ENCODE measurements around the gene PRR15.

The PRR15 gene

DNA sequence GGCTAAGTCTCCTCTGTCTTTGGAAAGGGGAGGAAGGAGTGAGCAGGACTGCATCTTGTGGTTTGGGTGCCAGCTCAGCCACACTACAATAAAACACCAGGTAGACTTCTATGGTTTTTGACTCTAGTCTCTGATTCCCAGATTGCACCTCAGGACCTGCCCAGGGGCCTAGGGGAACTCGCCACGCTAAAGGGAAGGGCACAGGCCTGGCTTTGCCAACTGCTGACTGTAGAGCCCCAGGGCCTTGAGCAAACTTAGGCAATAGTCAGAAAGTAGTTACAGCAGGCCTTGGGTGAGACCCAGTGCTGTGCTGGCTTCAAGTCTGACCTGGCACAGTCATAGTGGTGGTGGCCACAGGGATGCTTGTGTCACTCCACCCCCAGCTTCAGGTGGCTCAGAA is 24.2 kb upstream of the PRR15 start:
- no peak overlapping the region for H3K4me3 ChIP-seq (ENCODE audit: low read depth, low read length)

DNA sequence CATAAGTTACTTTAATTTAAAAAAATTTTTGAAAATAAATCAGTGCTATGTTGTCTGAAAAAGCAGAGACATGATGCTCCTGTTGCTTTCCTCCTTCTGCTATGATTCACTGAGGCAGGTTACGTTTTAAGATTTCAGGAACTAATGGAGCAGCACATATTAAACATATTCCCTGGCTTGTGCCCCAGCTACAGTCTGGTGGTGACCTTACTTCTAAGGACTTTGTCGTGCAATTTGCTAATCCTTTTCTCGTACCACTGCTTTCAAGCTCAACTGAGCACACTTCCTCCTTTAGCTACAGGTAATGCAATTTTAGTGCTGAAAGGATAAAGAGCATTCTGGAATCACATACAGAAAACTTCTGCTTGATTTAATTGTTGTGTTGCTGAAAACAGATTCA is 16.2 kb upstream of the PRR15 start:
- H3K4me3 ChIP-seq (ENCODE audit: low read depth, low read length) = no peak overlapping the region
- TF ChIP-seq, protein P1, sequence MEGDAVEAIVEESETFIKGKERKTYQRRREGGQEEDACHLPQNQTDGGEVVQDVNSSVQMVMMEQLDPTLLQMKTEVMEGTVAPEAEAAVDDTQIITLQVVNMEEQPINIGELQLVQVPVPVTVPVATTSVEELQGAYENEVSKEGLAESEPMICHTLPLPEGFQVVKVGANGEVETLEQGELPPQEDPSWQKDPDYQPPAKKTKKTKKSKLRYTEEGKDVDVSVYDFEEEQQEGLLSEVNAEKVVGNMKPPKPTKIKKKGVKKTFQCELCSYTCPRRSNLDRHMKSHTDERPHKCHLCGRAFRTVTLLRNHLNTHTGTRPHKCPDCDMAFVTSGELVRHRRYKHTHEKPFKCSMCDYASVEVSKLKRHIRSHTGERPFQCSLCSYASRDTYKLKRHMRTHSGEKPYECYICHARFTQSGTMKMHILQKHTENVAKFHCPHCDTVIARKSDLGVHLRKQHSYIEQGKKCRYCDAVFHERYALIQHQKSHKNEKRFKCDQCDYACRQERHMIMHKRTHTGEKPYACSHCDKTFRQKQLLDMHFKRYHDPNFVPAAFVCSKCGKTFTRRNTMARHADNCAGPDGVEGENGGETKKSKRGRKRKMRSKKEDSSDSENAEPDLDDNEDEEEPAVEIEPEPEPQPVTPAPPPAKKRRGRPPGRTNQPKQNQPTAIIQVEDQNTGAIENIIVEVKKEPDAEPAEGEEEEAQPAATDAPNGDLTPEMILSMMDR (IDR thresholded peaks at IDR 0.05; ENCODE audit: borderline replicate concordance, insufficient read depth, low read depth, low read length) = no peak

More for the DNA sequence above, 24.2 kb upstream of the PRR15 start:
- TF ChIP-seq, protein P1 (IDR thresholded peaks at IDR 0.05; ENCODE audit: borderline replicate concordance, insufficient read depth, low read depth, low read length) = no peak

DNA sequence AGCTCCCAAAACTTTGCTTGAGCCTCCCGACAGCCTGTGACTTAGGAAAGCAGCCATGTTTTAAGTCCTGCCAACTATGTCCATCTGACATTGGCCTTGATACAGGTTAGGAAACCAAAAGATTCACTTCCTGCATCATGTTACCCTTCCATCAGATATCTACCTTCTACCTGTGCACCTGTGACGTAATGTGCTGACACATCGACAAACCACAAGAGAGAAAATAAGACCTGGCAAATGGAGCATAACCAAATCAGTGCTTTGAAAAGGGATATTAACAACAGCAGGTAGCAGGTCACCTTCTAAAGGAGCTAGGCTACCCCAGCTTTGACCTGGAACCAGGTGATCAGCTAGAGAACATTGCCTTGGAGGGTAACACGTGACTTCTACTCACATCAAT is 14.8 kb upstream of the PRR15 start:
- H3K4me3 ChIP-seq (ENCODE audit: low read depth, low read length) = no peak overlapping the region
- TF ChIP-seq, protein P1 (IDR thresholded peaks at IDR 0.05; ENCODE audit: borderline replicate concordance, insufficient read depth, low read depth, low read length) = no peak

DNA sequence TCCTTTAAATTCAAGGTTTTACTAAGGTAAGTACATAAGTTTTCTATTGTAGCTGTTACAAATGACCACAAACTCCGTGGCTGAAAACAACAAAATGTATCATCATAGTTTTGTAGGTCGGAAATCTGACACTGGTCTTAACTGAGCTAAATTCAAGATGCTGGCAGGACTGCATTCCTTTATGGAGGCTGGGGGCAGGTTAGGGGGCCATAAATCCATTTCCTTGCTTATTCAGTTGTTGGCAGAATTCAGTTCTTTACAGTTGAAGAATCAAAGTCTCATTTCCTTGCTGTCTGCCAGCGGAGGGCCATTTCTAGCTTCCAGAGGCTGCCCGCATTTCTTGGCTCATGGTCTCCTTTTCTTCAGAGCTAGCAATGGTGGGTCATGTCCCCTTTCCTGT is 11.2 kb upstream of the PRR15 start:
- TF ChIP-seq, protein P1 (IDR thresholded peaks at IDR 0.05; ENCODE audit: borderline replicate concordance, insufficient read depth, low read depth, low read length) = no peak
- H3K4me3 ChIP-seq (ENCODE audit: low read depth, low read length) = no peak overlapping the region

DNA sequence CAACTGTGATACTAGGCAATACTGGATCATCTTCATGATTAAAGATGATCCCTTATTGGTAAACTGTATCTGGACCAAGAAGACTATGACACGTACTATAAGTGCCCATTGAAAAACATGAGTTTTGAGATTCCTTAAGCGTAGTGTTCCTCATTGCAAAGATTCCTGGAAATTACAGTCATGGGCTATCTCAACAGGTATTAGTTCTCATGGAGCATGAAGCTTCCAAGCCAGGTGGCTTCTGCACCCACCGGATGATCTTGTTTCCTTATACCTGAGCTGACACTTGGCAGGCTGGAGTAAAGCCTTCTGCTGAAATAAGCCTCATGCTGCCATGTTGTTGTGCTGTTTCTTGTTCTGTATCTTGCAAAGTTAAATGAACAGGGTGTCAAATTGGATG is 8.6 kb upstream of the PRR15 start:
- no peak overlapping the region for H3K4me3 ChIP-seq (ENCODE audit: low read depth, low read length)
- TF ChIP-seq, protein P1 (IDR thresholded peaks at IDR 0.05; ENCODE audit: borderline replicate concordance, insufficient read depth, low read depth, low read length) = no peak

DNA sequence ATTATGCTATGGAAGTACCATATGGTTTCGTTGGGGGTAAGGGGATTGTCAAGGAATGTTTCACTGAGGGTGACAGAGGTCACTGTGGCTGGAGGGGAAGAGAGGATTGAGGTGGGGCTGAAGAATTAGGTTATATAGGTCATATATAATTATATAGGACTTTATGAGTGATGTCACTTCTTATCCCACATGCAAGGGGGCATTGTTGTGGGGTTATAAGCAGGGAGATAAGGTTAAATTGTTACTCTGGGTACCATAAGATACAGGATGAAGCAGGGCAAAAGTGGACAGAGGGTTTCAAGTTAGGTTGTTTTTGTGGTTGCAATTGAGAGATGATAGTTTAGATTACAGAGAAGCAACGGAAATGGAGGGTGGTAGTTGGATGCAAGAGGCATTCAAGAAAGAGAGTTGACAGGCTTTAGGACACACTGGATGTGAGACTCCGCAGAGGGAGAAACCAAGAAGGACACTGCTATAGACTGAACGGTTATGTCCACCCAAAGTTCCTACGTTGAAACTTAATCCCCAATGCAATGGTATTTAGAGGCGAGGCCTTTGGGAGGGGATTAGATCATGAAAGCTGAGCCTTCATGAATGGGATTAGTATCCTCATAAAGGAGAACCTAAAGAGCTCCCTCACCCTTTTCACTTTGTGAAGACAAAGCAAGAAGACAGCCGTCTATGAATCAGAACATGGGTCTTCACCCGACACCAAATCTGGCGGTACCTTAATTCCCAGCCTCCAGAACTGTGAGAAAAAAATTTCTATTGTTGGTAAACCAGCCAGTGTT is 7.0 kb upstream of the PRR15 start:
- H3K4me3 ChIP-seq (ENCODE audit: low read depth, low read length) = no peak overlapping the region
- TF ChIP-seq, protein P1 (IDR thresholded peaks at IDR 0.05; ENCODE audit: borderline replicate concordance, insufficient read depth, low read depth, low read length) = no peak

DNA sequence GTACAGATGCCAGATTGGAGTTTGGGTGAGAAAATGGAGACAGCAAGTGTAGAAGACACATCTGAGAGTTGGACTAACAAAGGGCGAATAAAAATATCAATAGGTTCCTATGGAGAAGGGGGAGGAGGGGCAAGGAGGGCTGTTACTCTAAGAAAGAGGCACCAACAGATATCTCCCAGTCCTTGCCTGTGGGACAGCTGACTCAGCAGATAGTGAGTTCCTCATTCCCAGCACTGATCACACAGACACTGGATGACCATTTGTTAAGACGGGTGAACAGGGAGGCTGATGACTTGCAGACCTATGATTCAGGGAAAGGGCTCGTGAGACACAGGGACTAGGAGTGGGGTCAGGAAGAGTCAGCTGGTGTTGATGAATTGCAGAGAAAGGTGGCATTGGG is 5.7 kb upstream of the PRR15 start:
- no peak overlapping the region for H3K4me3 ChIP-seq (ENCODE audit: low read depth, low read length)
- TF ChIP-seq, protein P1 (IDR thresholded peaks at IDR 0.05; ENCODE audit: borderline replicate concordance, insufficient read depth, low read depth, low read length) = no peak

All from GM12875 (cell line).